ENCODE results near the gene ESRP2.

The ESRP2 gene

GRCh38 chr16:68219725-68220351 is 16.1 kb downstream of the ESRP2 start:
- TF ChIP-seq CTCF (IDR thresholded peaks at IDR 0.05), result no peak

- TF ChIP-seq CTCF (IDR thresholded peaks at IDR 0.05), result no peak
These were observed 18.4 kb downstream of the ESRP2 start for GRCh38 chr16:68217506-68217905.

GRCh38 chr16:68216240-68216639 is 19.7 kb downstream of the ESRP2 start:
- TF ChIP-seq CTCF (IDR thresholded peaks at IDR 0.05), result no peak

- TF ChIP-seq CTCF (IDR thresholded peaks at IDR 0.05), result no peak
These were observed 20.6 kb downstream of the ESRP2 start for GRCh38 chr16:68215302-68215701.

GRCh38 chr16:68214726-68215125 is 21.2 kb downstream of the ESRP2 start:
- TF ChIP-seq CTCF (IDR thresholded peaks at IDR 0.05), result no peak

GRCh38 chr16:68206245-68206644 is 29.7 kb downstream of the ESRP2 start:
- TF ChIP-seq CTCF (IDR thresholded peaks at IDR 0.05), result no peak

- no peak for TF ChIP-seq CTCF (IDR thresholded peaks at IDR 0.05)
These were observed 33.8 kb downstream of the ESRP2 start for GRCh38 chr16:68202091-68202519.

Measured in LNCAP (cell line).